HG03342 (cell line): ENCODE data around the gene RABGAP1L.

Experiments used
- ATAC-seq: cut with Tn5 transposase; IDR thresholded peaks from one replicate; pipeline ENCODE4 v1.9.1; 2021; ENCODE audit warnings: mild to moderate bottlenecking, moderate library complexity; ENCODE audit not compliant: unreplicated experiment

RABGAP1L gene

GRCh38 chr1:174898102-174898797 is 738.9 kb downstream of the RABGAP1L start:
- ATAC-seq, result no peak

DNA sequence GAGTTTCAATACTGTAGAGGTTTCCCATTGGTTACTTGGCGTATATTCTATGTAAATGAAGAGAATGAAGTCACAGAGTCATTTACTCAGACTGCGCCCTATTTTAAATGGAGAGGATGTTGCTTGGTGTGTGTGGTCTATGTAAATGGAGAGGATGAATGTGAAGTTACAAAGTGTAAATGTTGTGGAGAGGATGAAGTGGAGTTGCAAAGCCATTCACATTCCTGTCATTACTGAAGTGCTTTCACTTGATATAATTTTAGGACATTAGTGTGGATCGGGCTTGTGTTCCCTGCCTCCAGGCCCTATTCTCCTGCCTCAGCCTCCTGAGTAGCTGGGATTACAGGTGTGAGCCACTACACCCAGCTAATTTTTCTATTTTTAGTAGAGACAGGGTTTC is 741.0 kb downstream of the RABGAP1L start:
- ATAC-seq, result no peak

DNA sequence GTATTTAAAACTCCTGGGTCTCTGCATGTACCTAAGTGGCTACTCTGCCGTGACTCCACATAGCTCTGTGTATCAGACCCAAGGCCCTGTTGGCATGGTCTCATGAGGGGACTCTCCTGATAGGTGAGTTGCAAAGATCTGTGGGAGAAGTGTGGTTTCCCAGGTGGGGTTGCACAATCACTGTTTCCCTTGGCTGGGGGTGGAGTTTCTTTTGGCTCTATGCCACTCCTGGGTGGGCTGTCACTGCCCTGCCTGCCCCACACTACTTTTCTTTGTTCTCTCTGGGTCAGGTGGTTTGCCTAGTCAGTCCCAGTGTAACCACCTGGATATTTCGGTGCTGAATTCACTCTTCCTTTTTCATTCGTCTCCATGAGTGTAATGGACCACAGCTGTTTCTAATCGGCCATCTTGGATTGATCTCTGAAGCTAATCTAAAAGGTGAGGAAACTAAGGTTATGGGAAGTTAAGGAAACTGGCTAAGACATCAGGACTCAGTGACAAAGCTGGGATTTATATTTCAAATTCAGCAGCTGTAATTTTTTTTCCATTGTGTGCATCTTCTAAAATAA is 743.3 kb downstream of the RABGAP1L start:
- no peak for ATAC-seq

DNA sequence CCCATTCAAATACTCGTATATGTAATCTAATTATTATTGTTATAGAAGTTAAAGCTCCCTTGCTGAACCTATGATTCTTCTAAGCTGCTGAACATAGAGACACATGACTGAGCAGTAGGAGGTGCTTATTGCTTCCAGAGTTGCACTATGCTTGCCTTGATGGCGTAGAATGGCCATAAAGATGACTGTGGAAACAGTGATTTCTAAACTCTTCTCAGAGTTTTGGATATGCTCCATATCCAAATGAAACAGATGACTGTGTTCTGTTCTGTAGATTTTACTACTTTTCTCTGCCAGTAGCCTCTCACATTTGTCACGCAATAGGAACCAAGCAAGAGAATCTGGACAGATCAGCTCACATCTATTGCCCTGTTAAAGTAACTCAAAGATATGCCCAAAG is 752.3 kb downstream of the RABGAP1L start:
- no peak for ATAC-seq

GRCh38 chr1:174912264-174912663 is 752.9 kb downstream of the RABGAP1L start:
- ATAC-seq, result no peak

DNA sequence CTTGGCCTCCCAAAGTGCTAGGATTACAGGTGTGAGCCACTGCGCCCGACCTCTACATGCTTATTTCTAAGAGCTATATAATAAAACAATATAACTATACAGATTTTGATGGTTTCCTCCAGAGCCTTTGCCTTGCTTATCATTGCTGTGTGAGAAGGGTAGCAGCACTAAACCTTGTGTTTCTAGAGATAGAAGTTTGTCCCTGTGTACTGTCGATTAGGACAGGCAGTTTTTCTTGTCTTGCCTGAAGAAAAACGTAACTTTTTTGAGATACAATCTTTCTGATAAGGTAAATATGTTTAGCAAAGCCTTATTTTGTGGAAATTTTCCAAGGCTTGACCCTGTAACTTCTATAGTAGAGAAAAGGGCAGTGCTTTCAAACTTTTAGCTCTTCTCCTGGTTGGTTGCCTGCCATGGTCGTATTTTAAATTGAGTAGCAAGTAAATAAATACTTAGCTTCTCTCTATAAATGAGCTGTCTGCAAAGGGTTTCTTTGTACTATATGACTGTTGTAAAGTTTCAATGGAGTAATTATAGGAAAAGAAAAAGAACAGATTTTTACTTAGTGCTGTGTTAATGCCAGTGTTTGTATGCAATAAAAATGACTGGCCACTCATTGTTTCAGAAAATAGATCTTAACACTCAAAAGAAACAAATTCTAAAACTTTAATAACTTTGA is 754.0 kb downstream of the RABGAP1L start:
- no peak for ATAC-seq

DNA sequence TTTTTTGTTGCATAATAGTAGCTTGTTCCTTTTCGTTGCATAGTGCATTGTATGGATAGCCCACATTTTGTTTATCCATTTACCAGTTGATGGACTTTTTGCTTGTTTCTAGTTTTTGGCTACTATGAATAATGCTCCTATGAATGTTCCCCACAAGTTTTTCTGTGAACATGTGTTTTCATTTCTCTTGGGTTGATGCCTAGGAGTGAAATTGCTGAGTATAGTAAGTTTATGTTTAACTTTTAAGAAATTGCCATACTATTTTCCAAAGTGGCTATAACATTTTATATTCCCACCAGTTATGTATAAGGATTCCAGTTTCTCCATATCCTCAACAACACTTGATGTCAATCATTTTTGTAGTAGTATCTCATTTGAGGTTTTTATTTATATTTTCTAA is 755.7 kb downstream of the RABGAP1L start:
- ATAC-seq, result no peak

DNA sequence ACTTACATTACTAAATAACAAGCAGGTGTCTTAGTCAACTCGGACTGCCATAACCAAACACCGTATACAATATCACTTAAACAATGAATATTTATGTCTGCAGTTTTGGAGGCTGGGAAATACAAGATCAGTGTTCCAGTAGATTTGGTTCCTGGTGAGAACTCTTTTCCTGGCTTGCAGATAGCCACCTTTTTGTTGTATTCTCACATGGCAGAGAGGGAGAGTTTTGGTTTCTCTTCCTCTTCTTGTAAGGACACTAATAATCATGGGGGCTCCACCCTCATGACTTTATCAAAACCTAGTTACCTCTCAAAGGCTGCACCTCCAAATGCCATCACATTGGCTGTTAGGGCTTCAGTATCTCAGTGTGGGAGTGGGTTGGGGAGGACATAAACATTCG is 757.5 kb downstream of the RABGAP1L start:
- no peak for ATAC-seq

GRCh38 chr1:174920093-174920492 is 760.8 kb downstream of the RABGAP1L start:
- no peak for ATAC-seq

- ATAC-seq, result no peak
Observed at GRCh38 chr1:174922121-174922520, 762.8 kb downstream of the RABGAP1L start.

- ATAC-seq, result no peak
Observed at GRCh38 chr1:174923820-174924219, 764.5 kb downstream of the RABGAP1L start.

GRCh38 chr1:174928541-174928940 is 769.2 kb downstream of the RABGAP1L start:
- ATAC-seq, result no peak

DNA sequence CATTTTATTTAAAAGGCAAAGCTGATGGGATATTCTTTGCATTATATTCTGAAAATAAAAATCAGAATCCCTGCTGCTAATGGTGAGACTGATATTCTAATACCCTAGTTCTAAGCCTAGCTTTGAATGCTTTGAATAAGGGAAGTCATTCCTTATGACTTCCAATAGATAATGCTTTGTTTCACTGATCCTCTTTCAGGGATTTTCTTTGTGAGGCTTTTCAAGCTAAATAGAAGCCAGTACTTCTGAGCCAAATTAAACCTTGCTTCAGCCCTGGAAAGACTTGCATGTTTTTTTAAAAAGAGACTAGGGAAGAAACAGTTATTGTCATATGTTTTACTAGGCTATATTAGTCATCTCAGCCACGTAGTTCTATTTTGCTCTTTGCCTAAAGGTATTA is 771.9 kb downstream of the RABGAP1L start:
- ATAC-seq, result no peak

GRCh38 chr1:174932587-174932986 is 773.3 kb downstream of the RABGAP1L start:
- no peak for ATAC-seq

DNA sequence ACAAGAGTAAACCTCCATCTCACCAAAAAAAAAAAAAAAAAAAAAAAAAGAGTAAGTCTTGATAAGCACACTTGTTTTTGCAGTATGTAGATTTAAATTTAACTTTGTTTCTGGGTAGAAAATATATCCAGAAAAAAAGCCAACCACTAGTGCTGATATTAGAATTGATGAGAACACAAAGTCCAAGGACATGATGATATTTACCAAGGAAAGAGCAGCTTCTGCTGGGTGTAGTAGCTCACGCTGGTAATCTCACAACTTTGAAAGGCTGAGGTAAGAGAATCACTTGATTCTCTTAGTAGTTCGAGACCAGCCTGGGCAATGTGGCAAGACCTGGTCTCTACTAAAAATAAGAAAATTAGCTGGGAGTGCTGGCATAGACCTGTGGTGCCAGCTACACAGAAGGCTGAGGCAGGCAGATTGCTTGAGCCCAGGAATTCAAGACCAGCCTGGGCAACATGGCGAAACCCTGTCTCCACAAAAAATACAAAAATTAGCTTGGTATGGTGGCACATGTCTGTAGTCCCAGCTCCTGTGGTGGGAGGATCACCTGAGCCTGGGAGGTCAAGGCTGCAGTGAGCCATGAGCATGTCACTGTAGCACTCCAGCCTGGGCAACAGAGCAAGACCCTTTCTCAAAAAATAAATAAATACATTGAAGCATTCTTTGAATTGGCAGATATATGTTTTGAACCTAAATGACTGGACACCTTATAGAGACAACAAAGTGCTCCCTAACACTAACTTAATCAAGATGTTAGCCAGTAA is 776.8 kb downstream of the RABGAP1L start:
- no peak for ATAC-seq

DNA sequence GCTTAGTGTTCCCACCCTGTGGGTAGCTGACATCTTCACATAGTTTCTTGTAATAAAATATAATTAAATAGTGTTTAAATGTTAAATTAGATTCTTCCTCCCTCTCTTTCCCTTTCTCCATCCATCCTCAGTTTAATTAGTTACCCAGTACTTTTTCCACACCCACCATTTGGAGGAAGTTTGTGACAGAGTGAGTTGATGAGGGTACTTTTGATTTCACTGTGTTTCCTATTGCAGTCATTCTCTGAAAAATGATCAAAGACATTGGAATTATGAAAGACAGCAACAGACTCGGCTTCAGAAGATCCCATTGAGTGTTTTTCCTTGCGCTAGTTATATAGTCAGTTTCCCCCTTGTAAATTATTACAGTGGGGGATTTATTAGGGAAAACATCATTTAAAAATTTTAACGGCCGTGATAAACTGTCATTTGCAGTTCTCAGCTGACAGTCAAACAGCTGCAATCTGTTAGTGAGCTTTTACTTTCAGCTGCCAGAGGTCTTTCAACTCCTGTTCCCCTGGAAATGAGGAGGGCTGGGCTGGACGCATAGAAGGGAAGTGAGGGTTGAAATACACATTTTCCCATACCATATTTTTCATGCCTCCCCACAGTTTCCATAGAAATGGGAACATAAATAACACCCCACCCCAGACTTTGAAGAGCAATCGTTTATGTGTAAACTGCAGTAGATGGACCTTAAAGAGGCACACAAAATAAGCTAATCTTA is 779.1 kb downstream of the RABGAP1L start:
- ATAC-seq, result no peak

DNA sequence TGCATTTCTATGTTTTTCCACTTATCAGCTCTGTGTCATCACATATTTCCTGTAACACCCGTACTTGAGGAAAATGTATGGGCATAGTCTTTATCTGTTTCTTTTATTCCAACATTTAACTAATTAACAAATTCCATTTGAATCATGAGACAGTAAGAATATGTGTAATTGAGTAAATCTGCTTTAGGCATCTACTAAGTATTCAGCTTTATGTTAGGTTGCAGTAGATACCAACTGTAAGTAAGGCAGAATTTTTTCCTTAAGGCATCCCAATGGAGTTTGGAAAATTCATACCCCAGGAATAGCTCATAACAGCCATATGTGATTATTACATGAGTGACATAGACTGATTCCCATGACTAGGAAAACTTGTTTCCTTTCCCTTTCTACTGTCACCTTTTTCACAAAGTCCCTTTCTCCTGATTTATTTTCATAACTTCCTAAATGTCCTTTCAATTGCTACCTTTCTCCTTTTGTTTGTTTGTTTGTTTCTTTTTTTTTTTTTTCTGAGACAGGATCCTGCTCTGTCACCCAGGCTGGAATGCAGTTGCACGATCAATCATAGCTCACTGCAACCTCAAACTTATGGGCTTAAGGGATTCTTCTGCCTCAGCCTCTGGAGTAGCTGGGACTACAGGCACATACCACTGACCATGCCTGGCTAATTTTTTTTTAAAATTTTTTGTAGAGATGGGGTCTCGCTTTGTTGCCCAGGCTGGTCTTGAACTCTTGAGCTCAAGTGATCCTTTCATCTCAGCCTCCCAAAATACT is 780.6 kb downstream of the RABGAP1L start:
- no peak for ATAC-seq

- no peak for ATAC-seq
Observed at GRCh38 chr1:174940646-174941175, 781.4 kb downstream of the RABGAP1L start.

- ATAC-seq, result no peak
Observed at GRCh38 chr1:174942547-174943255, 783.4 kb downstream of the RABGAP1L start.
